HepG2 (cell line): ENCODE results near the gene DDT. TPM values are rescaled to one million over a fixed set of nuclear protein-coding genes. Genes with fewer than 3 reads are reported as not detected.
A peak's percentile ranks its signal among the peaks of the same experiment; 100 is the strongest.

ENCODE experiments used
- ATAC-seq: fragments of 200-7000 bp; cut with Tn5 transposase; 3 replicates; pipeline ENCODE4 v1.9.1; 2020; ENCODE audit warnings: mild to moderate bottlenecking, moderate library complexity
- BruUV-seq: library from RNA; stranded (reverse); fragments of 400-500 nt; replicated peaks from 2 replicates; lab custom pipeline; 2021; lab: Mats Ljungman, UMichigan
- CTCF ChIA-PET: fragments of 300-600 bp; formaldehyde crosslinking; extraction: SDS; loops from one replicate; lab custom pipeline; 2021; ENCODE audit warnings: low total read pairs, inconsistent platforms, low intra/inter-chr PET ratio; lab: Yijun Ruan, JAX
- POLR2A ChIA-PET: fragments of 350-600 bp; sonication (Branson Sonifier 250); formaldehyde crosslinking; loops from one replicate; lab custom pipeline; 2020; ENCODE audit warnings: antibody characterized with exemption, inconsistent platforms; lab: Yijun Ruan, JAX
- DNase-seq: peaks from one replicate; pipeline ENCODE4 v3.0.0-alpha.2; 2015; ENCODE audit warnings: low spot score
- FAIRE-seq: peaks from 3 replicates; lab custom pipeline; 2011; peaks lifted over from hg19 to GRCh38; lab: Jason Lieb, UNC
- H2AFZ ChIP-seq: one replicate; pipeline ENCODE4 v1.6.1; 2011; ENCODE audit warnings: low read length, inconsistent platforms
- H3K27ac ChIP-seq: fragments of 300-600 bp; 3 replicates; pipeline ENCODE4 v1.8.0; 2011; ENCODE audit warnings: mixed run types, mild to moderate bottlenecking, mixed read lengths, low read length, inconsistent platforms; ENCODE audit not compliant: insufficient read depth; ENCODE audit errors: extremely low read length
- H3K27me3 ChIP-seq, 2 experiments: fragments of 200-600 bp in 1 of 2; 2 replicates in 1 of 2; 3 replicates in 1 of 2; pipeline versions ENCODE4 v1.6.0 to v1.8.0; 2011; ENCODE audit warnings: low read length in 2 of 2, mild to moderate bottlenecking in 2 of 2, moderate library complexity in 2 of 2, inconsistent platforms in 1 of 2; ENCODE audit not compliant: insufficient read depth in 2 of 2, control insufficient read depth in 1 of 2
- H3K36me3 ChIP-seq, 2 experiments: fragments of 200-600 bp in 1 of 2; replicated peaks in 1 of 2; 2 replicates in 1 of 2; 3 replicates in 1 of 2; pipeline versions ENCODE4 v1.5.1 to v1.8.0; 2011; ENCODE audit warnings: low read length in 2 of 2, inconsistent platforms in 1 of 2; ENCODE audit not compliant: insufficient read depth in 2 of 2, control insufficient read depth in 1 of 2
- H3K4me1 ChIP-seq: 2 replicates; pipeline ENCODE4 v1.5.1; 2012; ENCODE audit warnings: low read length, inconsistent platforms; ENCODE audit not compliant: insufficient read depth
- H3K4me2 ChIP-seq: 2 replicates; pipeline ENCODE4 v1.6.0; 2011; ENCODE audit warnings: low read depth, low read length, inconsistent platforms
- H3K4me3 ChIP-seq, 3 experiments: fragments of 200-600 bp in 1 of 3; sonication (generic), shearing (Covaris generic) in 1 of 3; replicated peaks in 1 of 3; 2 replicates each; pipeline ENCODE4 v1.5.1; 2011 to 2016; ENCODE audit warnings: low read length in 3 of 3, inconsistent platforms in 2 of 3, low read depth in 2 of 3, mild to moderate bottlenecking in 2 of 3, control low read depth in 1 of 3, mixed read lengths in 1 of 3; ENCODE audit not compliant: insufficient read depth in 1 of 3
- H3K79me2 ChIP-seq: one replicate; pipeline ENCODE4 v1.6.1; 2011; ENCODE audit warnings: low read length, inconsistent platforms; ENCODE audit not compliant: insufficient read depth
- H3K9ac ChIP-seq: 2 replicates; pipeline ENCODE4 v1.6.0; 2011; ENCODE audit warnings: mild to moderate bottlenecking, low read depth, low read length, inconsistent platforms; ENCODE audit not compliant: insufficient read depth
- H3K9me3 ChIP-seq: 2 replicates; pipeline ENCODE4 v1.5.1; 2012; ENCODE audit warnings: mild to moderate bottlenecking, low read length
- H4K20me1 ChIP-seq: 2 replicates; pipeline ENCODE4 v1.6.0; 2011; ENCODE audit warnings: inconsistent platforms, mild to moderate bottlenecking, low read length, moderate library complexity; ENCODE audit not compliant: insufficient read depth
- BCL3 ChIP-seq: sonication (generic); formaldehyde crosslinking; IDR thresholded peaks from 2 replicates; pipeline ENCODE4 v1.5.1; 2020; ENCODE audit warnings: mild to moderate bottlenecking, missing genetic modification reagents, moderate library complexity
- HHEX ChIP-seq: IDR thresholded peaks from 2 replicates; pipeline ENCODE4 v1.6.1; 2016; ENCODE audit warnings: control low read depth
- IKZF5 ChIP-seq: IDR thresholded peaks from 2 replicates; pipeline ENCODE4 v1.6.1; 2018; ENCODE audit warnings: missing genetic modification reagents, mild to moderate bottlenecking, missing compliant biosample characterization
- NRL ChIP-seq: sonication (generic); formaldehyde crosslinking; IDR thresholded peaks from 2 replicates; pipeline ENCODE4 v1.5.0; 2020; ENCODE audit warnings: missing genetic modification reagents, mild to moderate bottlenecking, moderate library complexity, borderline replicate concordance
- PTBP1 ChIP-seq: fragments of 200-400 bp; formaldehyde crosslinking; IDR thresholded peaks from 2 replicates; pipeline ENCODE4 v1.6.1; 2018; ENCODE audit warnings: low read length, low read depth; ENCODE audit not compliant: poor library complexity, severe bottlenecking
- RBFOX2 ChIP-seq: fragments of 200-400 bp; formaldehyde crosslinking; IDR thresholded peaks from 2 replicates; pipeline ENCODE4 v1.6.1; 2017; ENCODE audit warnings: low read depth, mild to moderate bottlenecking, low read length
- SRY ChIP-seq: sonication (generic); formaldehyde crosslinking; IDR thresholded peaks from 2 replicates; pipeline ENCODE4 v1.8.0; 2022; ENCODE audit warnings: mild to moderate bottlenecking, missing genetic modification reagents
- YY1 ChIP-seq: IDR thresholded peaks from 2 replicates; pipeline ENCODE4 v1.6.1; 2011; ENCODE audit warnings: low read length, low read depth, moderate library complexity, mild to moderate bottlenecking; ENCODE audit not compliant: insufficient read depth, insufficient replicate concordance
- ZBTB7A ChIP-seq: sonication (generic); formaldehyde crosslinking; IDR thresholded peaks from 2 replicates; pipeline ENCODE4 v1.8.0; 2022; ENCODE audit warnings: mild to moderate bottlenecking, missing genetic modification reagents
- WGBS: methylation state at CpG from one replicate; pipeline ENCODE4 v1.1.6; 2017; ENCODE audit warnings: low lambda C conversion rate; 5-methylcytosine and 5-hydroxymethylcytosine counted together
- in situ Hi-C: cut with HindIII; loops from 2 replicates; pipeline ENCODE4 v1.10.0; 2017; ENCODE audit warnings: low pct_unique_long_range_greater_than_20kb; ENCODE audit not compliant: extremely low pct_ligation_motif_present
- intact Hi-C: fragments of 100-400 bp; cut with micrococcal nuclease; formaldehyde crosslinking; loops from one replicate; pipeline ENCODE4 v1.10.0; 2022; ENCODE audit not compliant: unreplicated experiment
- polyA plus RNA-seq, 8 experiments: library from polyadenylated mRNA; depleted of rRNA in 3 of 8; stranded (reverse) in 7 of 8; unstranded in 1 of 8; fragments of >200 nt; fragmentation: Illumina TruSeq in 4 of 8; extraction: Trizol in 4 of 8; gene quantifications; 2 replicates each; pipeline versions ENCODE4 v1.2.1 to v1.2.3, GENCODE V29; 2011 to 2016; ENCODE audit warnings: low read depth in 4 of 8, missing spikeins in 1 of 8, mixed read lengths in 1 of 8; ENCODE audit not compliant: insufficient read depth in 1 of 8
- total RNA-seq, 5 experiments: library from RNA; depleted of rRNA; stranded (reverse); fragments of >200 nt; fragmentation: Illumina TruSeq; extraction: Trizol; gene quantifications; 2 replicates each; pipeline ENCODE4 v1.2.3, GENCODE V29; 2016; ENCODE audit warnings: low read depth in 1 of 5
- TF ChIP-seq, protein P1 (sequence below): sonication (generic); formaldehyde crosslinking; IDR thresholded peaks from 2 replicates; pipeline ENCODE4 v1.5.1; 2020; ENCODE audit warnings: mild to moderate bottlenecking, missing genetic modification reagents, moderate library complexity
- TF ChIP-seq, protein P2 (sequence below): sonication (generic); formaldehyde crosslinking; IDR thresholded peaks from 2 replicates; pipeline ENCODE4 v1.5.0; 2020; ENCODE audit warnings: mild to moderate bottlenecking, missing genetic modification reagents
- TF ChIP-seq, protein P3 (sequence below): sonication (generic); formaldehyde crosslinking; conservative IDR thresholded peaks from 2 replicates; pipeline ENCODE4 v1.4.0; 2020; ENCODE audit warnings: missing genetic modification reagents

Gene DDT
- total and polyA plus RNA-seq, 2 of the 13 experiments (the other 11 are each of a cell fraction or from before 2014, with no cell fraction given) = 143 to 181 TPM

DNA sequence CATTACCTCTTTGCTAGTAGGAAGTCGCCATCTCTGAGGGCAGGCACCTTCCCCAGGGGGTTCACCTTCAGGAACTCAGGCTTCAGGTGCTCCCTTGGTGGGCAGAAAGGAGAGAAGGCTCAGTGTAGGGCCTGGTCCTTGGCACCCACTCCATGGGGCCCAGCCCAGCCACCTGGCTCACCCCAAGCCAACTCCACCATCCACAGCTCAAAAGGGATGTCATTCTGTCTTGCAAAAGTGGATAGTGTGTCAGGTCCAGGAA, 33.7 kb upstream of the DDT start:
- intact Hi-C loops = no loop called here
- FAIRE-seq (no peak), DNase-seq (no peak), ATAC-seq (no peak)
- peak overlapping the region; percentile 87 for H3K27ac ChIP-seq
- no peaks in the 10 kb centered on the region for H4K20me1 ChIP-seq
- peak overlapping the region; percentile 73 for H3K9ac ChIP-seq
- ChIA-PET CTCF (no interaction called here), POLR2A (interaction anchor here (2.1 kb wide), 1 partner anchor 114 kb away, joined by 8 read pairs; the partner anchor contains the start of gene MIF)
- peak overlapping the region; percentile 17 to 95 (median 24); a peak in 4 of 6 replicates for H3K4me3 ChIP-seq
- BruUV-seq = no TSS peak
- H3K27me3 ChIP-seq = no peaks in the 10 kb centered on the region; a peak in 1 of 5 replicates
- peak overlapping the region; percentile 86 for H3K4me2 ChIP-seq
- in situ Hi-C loops = loop anchor here (5.0 kb wide), 1 partner anchor 71 kb away; no protein-coding TSS in a partner anchor
- no peaks in the 10 kb centered on the region for H3K36me3 ChIP-seq
- peaks cover 15% of the 10 kb centered on the region for H3K79me2 ChIP-seq
- 75% methylated on average over 1 of the region's 1 CpG for WGBS
- H3K9me3 ChIP-seq = no peaks in the 10 kb centered on the region
- H3K4me1 ChIP-seq = peaks cover 71% of the 10 kb centered on the region
- H2AFZ ChIP-seq = peak overlapping the region; percentile 5
- TF ChIP-seq YY1 = no peak
- TF ChIP-seq RBFOX2 = peak; percentile 28; the same call in 1 of the 2 replicates
- no peak for TF ChIP-seq IKZF5
- TF ChIP-seq ZBTB7A (CRISPR knock-in tag) = 0 out of 2 replicates have a peak, but pooled peaks have one; percentile 28
- TF ChIP-seq NRL = 0 out of 2 replicates have a peak, but pooled peaks have one; percentile 62
- 0 out of 2 replicates have a peak, but pooled peaks have one; percentile 15 for TF ChIP-seq SRY (CRISPR knock-in tag)
- TF ChIP-seq BCL3 = no peak
- TF ChIP-seq, protein P1, sequence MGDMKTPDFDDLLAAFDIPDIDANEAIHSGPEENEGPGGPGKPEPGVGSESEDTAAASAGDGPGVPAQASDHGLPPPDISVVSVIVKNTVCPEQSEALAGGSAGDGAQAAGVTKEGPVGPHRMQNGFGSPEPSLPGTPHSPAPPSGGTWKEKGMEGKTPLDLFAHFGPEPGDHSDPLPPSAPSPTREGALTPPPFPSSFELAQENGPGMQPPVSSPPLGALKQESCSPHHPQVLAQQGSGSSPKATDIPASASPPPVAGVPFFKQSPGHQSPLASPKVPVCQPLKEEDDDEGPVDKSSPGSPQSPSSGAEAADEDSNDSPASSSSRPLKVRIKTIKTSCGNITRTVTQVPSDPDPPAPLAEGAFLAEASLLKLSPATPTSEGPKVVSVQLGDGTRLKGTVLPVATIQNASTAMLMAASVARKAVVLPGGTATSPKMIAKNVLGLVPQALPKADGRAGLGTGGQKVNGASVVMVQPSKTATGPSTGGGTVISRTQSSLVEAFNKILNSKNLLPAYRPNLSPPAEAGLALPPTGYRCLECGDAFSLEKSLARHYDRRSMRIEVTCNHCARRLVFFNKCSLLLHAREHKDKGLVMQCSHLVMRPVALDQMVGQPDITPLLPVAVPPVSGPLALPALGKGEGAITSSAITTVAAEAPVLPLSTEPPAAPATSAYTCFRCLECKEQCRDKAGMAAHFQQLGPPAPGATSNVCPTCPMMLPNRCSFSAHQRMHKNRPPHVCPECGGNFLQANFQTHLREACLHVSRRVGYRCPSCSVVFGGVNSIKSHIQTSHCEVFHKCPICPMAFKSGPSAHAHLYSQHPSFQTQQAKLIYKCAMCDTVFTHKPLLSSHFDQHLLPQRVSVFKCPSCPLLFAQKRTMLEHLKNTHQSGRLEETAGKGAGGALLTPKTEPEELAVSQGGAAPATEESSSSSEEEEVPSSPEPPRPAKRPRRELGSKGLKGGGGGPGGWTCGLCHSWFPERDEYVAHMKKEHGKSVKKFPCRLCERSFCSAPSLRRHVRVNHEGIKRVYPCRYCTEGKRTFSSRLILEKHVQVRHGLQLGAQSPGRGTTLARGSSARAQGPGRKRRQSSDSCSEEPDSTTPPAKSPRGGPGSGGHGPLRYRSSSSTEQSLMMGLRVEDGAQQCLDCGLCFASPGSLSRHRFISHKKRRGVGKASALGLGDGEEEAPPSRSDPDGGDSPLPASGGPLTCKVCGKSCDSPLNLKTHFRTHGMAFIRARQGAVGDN (CRISPR knock-in tag) = peak; percentile 44
- TF ChIP-seq, protein P2, sequence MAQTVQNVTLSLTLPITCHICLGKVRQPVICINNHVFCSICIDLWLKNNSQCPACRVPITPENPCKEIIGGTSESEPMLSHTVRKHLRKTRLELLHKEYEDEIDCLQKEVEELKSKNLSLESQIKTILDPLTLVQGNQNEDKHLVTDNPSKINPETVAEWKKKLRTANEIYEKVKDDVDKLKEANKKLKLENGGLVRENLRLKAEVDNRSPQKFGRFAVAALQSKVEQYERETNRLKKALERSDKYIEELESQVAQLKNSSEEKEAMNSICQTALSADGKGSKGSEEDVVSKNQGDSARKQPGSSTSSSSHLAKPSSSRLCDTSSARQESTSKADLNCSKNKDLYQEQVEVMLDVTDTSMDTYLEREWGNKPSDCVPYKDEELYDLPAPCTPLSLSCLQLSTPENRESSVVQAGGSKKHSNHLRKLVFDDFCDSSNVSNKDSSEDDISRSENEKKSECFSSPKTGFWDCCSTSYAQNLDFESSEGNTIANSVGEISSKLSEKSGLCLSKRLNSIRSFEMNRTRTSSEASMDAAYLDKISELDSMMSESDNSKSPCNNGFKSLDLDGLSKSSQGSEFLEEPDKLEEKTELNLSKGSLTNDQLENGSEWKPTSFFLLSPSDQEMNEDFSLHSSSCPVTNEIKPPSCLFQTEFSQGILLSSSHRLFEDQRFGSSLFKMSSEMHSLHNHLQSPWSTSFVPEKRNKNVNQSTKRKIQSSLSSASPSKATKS (CRISPR knock-in tag) = no peak
- TF ChIP-seq HHEX (CRISPR knock-in tag) = no peak
- TF ChIP-seq PTBP1 = peak; percentile 77
- TF ChIP-seq, protein P3, sequence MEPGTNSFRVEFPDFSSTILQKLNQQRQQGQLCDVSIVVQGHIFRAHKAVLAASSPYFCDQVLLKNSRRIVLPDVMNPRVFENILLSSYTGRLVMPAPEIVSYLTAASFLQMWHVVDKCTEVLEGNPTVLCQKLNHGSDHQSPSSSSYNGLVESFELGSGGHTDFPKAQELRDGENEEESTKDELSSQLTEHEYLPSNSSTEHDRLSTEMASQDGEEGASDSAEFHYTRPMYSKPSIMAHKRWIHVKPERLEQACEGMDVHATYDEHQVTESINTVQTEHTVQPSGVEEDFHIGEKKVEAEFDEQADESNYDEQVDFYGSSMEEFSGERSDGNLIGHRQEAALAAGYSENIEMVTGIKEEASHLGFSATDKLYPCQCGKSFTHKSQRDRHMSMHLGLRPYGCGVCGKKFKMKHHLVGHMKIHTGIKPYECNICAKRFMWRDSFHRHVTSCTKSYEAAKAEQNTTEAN (CRISPR knock-in tag) = no peak
